ENCODE measurements around the gene MDN1. TPM values are rescaled to one million over a fixed set of nuclear protein-coding genes. Genes with fewer than 3 reads are reported as not detected.

MDN1 gene
- total RNA-seq, 4 donors from 2014 or later, result 21.3 to 30.4 (median 24.1) TPM

DNA sequence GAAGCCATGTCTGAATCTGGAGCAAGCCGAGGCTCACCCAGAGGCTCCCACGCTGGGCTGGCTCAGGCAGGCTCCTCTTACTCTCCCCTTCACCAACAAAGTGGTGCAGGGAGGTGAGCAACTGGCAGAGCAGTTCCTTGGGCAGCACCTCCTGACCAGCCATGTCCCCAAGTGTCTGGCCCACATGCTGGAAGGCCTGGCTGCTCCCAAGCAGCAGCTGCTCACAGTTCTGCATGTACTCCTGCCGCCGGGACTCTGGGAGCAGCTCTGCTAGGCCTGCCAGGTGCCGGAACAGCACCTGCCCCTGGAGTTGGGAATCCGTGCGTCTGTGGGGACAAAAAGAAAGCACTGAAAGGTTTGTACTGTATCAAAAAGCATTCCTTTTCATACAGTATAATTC, 123.9 kb downstream of the MDN1 start:
- H3K27me3 ChIP-seq, result no peaks in the 10 kb centered on the region

DNA sequence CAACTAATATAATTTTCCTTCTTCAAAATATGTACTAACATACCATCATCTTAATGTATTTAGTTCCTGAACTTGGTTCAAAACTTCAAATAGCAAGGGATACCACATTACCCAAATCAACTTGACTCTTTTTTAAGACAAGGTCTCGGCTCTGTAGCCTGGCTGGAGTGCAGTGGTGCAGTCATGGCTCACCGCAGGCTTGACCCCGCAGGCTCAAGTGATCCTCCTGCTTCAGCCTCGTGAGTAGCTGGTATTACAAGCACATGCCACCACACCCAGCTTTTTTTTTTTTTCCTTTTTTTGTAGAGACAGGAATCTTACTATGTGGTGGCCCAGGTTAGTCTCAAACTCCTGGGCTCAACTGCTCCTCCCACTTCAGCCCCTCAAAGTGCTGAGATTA, 125.2 kb downstream of the MDN1 start:
- peaks cover 0 to 98% of the 10 kb centered on the region in 2 donors for H3K36me3 ChIP-seq
- no peaks in the 10 kb centered on the region for H3K9me3 ChIP-seq
- H3K4me3 ChIP-seq, result no peak overlapping the region
- TF ChIP-seq EP300 (IDR thresholded peaks at IDR 0.05) (no peak), POLR2A (IDR thresholded peaks at IDR 0.05) (no peak), POLR2AphosphoS5 (IDR thresholded peaks at IDR 0.05) (no peak)
- TF ChIP-seq, protein P1, sequence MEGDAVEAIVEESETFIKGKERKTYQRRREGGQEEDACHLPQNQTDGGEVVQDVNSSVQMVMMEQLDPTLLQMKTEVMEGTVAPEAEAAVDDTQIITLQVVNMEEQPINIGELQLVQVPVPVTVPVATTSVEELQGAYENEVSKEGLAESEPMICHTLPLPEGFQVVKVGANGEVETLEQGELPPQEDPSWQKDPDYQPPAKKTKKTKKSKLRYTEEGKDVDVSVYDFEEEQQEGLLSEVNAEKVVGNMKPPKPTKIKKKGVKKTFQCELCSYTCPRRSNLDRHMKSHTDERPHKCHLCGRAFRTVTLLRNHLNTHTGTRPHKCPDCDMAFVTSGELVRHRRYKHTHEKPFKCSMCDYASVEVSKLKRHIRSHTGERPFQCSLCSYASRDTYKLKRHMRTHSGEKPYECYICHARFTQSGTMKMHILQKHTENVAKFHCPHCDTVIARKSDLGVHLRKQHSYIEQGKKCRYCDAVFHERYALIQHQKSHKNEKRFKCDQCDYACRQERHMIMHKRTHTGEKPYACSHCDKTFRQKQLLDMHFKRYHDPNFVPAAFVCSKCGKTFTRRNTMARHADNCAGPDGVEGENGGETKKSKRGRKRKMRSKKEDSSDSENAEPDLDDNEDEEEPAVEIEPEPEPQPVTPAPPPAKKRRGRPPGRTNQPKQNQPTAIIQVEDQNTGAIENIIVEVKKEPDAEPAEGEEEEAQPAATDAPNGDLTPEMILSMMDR (IDR thresholded peaks at IDR 0.05), result no peak
- 94 to 100% methylated on average over 1 to 4 of the region's 4 CpGs for WGBS, 2 donors (ENCODE audit: low coverage in 1 of 2)
- no peaks in the 10 kb centered on the region for H3K4me1 ChIP-seq
- ATAC-seq, result no peak
- H3K27ac ChIP-seq, result no peak overlapping the region
- no peaks in the 10 kb centered on the region for H3K27me3 ChIP-seq

More for the DNA sequence above, 123.9 kb downstream of the MDN1 start:
- Histone ChIP-seq H3K4me3 (no peak overlapping the region), H3K36me3 (peaks cover 0 to 98% of the 10 kb centered on the region in 2 donors), H3K4me1 (no peaks in the 10 kb centered on the region), H3K9me3 (no peaks in the 10 kb centered on the region), H3K27ac (no peak overlapping the region)
- no peak for ATAC-seq
- no CpG with 5 or more reads among the region's 7 CpGs for WGBS, 2 donors (ENCODE audit: low coverage in 1 of 2)
- TF ChIP-seq EP300 (IDR thresholded peaks at IDR 0.05), result no peak
- TF ChIP-seq, protein P1 (IDR thresholded peaks at IDR 0.05), result no peak
- no peak for TF ChIP-seq POLR2A (IDR thresholded peaks at IDR 0.05)
- TF ChIP-seq POLR2AphosphoS5 (IDR thresholded peaks at IDR 0.05), result no peak

DNA sequence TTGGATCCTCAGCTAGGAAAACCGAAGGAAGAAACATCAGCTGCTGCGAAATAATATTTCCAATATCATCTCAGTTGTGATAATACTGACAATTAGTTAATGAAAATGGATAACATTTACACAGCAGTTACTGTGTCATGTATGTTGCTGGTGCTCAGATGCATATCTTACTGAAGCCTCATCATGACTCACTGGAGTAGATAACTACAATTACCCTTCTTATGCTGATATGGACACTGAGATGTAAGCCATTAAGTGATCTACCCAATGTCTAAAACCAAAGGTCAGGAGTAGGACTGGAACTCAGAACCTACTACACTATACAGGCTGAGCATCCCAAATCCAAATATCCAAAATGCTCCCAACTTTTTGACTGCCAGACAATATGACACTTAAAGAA, 126.4 kb downstream of the MDN1 start:
- H3K27ac ChIP-seq, result no peak overlapping the region
- H3K36me3 ChIP-seq, result peaks cover 0 to 98% of the 10 kb centered on the region in 2 donors
- WGBS, 2 donors (ENCODE audit: low coverage in 1 of 2), result 96 to 100% methylated on average over 2 of the region's 2 CpGs
- H3K27me3 ChIP-seq, result no peaks in the 10 kb centered on the region
- no peak for ATAC-seq
- H3K4me3 ChIP-seq, result no peak overlapping the region
- no peaks in the 10 kb centered on the region for H3K9me3 ChIP-seq
- H3K4me1 ChIP-seq, result no peaks in the 10 kb centered on the region
- TF ChIP-seq EP300 (IDR thresholded peaks at IDR 0.05), result no peak
- TF ChIP-seq, protein P1 (IDR thresholded peaks at IDR 0.05), result no peak
- no peak for TF ChIP-seq POLR2A (IDR thresholded peaks at IDR 0.05)
- no peak for TF ChIP-seq POLR2AphosphoS5 (IDR thresholded peaks at IDR 0.05)

DNA sequence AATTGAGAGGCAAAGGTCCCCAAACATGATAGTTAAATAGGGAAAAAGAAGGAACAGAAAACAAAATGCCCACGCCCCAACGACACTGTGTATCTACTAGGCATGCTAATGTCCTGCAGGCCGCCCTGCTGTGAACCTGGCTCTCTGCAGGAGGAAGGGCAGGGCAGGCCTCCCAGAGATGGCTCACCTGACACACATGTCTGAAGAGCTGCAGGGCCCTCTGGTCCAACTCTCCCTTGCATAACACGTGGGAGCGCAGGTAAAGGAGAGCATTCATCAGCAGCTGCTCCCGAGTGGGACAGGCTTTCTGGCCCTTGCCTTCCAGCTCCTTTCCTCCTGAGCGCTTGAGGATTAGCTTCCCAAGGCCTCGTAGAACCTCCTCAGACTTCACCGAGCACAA, 127.3 kb downstream of the MDN1 start:
- WGBS, 2 donors (ENCODE audit: low coverage in 1 of 2), result 82 to 100% methylated on average over 2 to 6 of the region's 9 CpGs
- Histone ChIP-seq H3K4me3 (no peak overlapping the region), H3K27ac (no peak overlapping the region), H3K27me3 (no peaks in the 10 kb centered on the region), H3K4me1 (no peaks in the 10 kb centered on the region), H3K9me3 (no peaks in the 10 kb centered on the region), H3K36me3 (peaks cover 0 to 99% of the 10 kb centered on the region in 2 donors)
- ATAC-seq, result no peak
- TF ChIP-seq EP300 (IDR thresholded peaks at IDR 0.05), result no peak
- TF ChIP-seq POLR2A (IDR thresholded peaks at IDR 0.05), result no peak
- no peak for TF ChIP-seq POLR2AphosphoS5 (IDR thresholded peaks at IDR 0.05)
- TF ChIP-seq, protein P1 (IDR thresholded peaks at IDR 0.05), result no peak

DNA sequence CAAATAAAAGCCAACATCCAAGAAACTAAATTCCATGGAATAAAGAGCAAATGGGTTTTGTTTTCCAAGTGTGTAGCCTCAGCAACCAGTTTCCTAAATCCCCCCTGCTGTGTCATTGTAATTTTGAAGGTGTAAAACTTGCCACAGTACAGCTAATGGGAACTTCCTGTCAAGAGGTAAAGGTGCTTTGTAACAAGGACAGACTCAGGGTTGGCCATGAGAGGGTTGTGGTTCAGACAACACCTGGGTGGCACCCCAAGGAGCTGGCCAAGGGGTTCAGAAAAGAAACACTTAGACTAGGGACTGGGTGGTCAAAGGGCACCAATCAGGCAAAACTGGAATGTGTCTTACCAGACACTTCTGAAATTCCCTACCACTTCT, 128.7 kb downstream of the MDN1 start:
- Histone ChIP-seq H3K36me3 (peaks cover 0 to 100% of the 10 kb centered on the region in 2 donors), H3K27me3 (no peaks in the 10 kb centered on the region), H3K4me1 (no peaks in the 10 kb centered on the region)

More for the DNA sequence above, 128.7 kb downstream of the MDN1 start:
- Histone ChIP-seq H3K9me3 (no peaks in the 10 kb centered on the region), H3K27ac (no peak overlapping the region), H3K4me3 (no peak overlapping the region)
- TF ChIP-seq POLR2A (IDR thresholded peaks at IDR 0.05), result no peak
- TF ChIP-seq EP300 (IDR thresholded peaks at IDR 0.05), result no peak
- no peak for TF ChIP-seq POLR2AphosphoS5 (IDR thresholded peaks at IDR 0.05)
- TF ChIP-seq, protein P1 (IDR thresholded peaks at IDR 0.05), result no peak
- ATAC-seq, result no peak

Data from gastroesophageal sphincter (tissue), 4 donors.